Keratinocyte (primary cell): ENCODE results near the gene CACNA2D4. TPM values are rescaled to one million over a fixed set of nuclear protein-coding genes. Genes with fewer than 3 reads are reported as not detected.

Experiments
- DNase-seq: peaks from one replicate; pipeline ENCODE4 v3.0.0-alpha.2; 2011; ENCODE audit warnings: low read depth, missing footprints, low spot score
- FAIRE-seq: peaks from 2 replicates; lab custom pipeline; 2011; peaks lifted over from hg19 to GRCh38; lab: Jason Lieb, UNC
- H2AFZ ChIP-seq: 2 replicates; pipeline ENCODE4 v1.6.0; 2012; ENCODE audit warnings: low read length, control low read depth, inconsistent platforms; ENCODE audit not compliant: control insufficient read depth
- H3K27ac ChIP-seq: 2 replicates; pipeline ENCODE4 v1.5.1; 2011; ENCODE audit warnings: low read length; ENCODE audit not compliant: control insufficient read depth, insufficient read depth
- H3K27me3 ChIP-seq: 3 replicates; pipeline ENCODE4 v1.6.0; 2011; ENCODE audit warnings: low read length; ENCODE audit not compliant: control insufficient read depth, insufficient read depth; ENCODE audit errors: extremely low read depth
- H3K36me3 ChIP-seq, 2 experiments: 2 replicates in 1 of 2; 3 replicates in 1 of 2; pipeline ENCODE4 v1.5.1; 2011; ENCODE audit warnings: low read length in 2 of 2, mild to moderate bottlenecking in 1 of 2; ENCODE audit not compliant: control insufficient read depth in 2 of 2, insufficient read depth in 2 of 2; ENCODE audit errors: extremely low read depth in 1 of 2
- H3K4me1 ChIP-seq: 3 replicates; pipeline ENCODE4 v1.5.1; 2011; ENCODE audit warnings: low read length; ENCODE audit not compliant: control insufficient read depth, insufficient read depth; ENCODE audit errors: extremely low read depth
- H3K4me2 ChIP-seq: 3 replicates; pipeline ENCODE4 v1.6.0; 2011; ENCODE audit warnings: low read depth, low read length; ENCODE audit not compliant: control insufficient read depth, insufficient read depth; ENCODE audit errors: extremely low read depth
- H3K4me3 ChIP-seq, 3 experiments: fragments of 200-600 bp in 1 of 3; sonication (generic) in 1 of 3; 2 replicates in 2 of 3; 3 replicates in 1 of 3; pipeline ENCODE4 v1.5.1; 2011 to 2016; ENCODE audit warnings: low read length in 3 of 3, mild to moderate bottlenecking in 3 of 3, control low read depth in 2 of 3, inconsistent platforms in 1 of 3, low read depth in 1 of 3, mixed read lengths in 1 of 3, mixed run types in 1 of 3, moderate library complexity in 1 of 3; ENCODE audit not compliant: control insufficient read depth in 2 of 3, insufficient read depth in 2 of 3; ENCODE audit errors: extremely low read depth in 1 of 3
- H3K79me2 ChIP-seq: 2 replicates; pipeline ENCODE4 v1.6.0; 2012; ENCODE audit warnings: low read length; ENCODE audit not compliant: control insufficient read depth, insufficient read depth
- H3K9ac ChIP-seq: 3 replicates; pipeline ENCODE4 v1.6.0; 2011; ENCODE audit warnings: low read length; ENCODE audit not compliant: control insufficient read depth, insufficient read depth; ENCODE audit errors: extremely low read depth
- H3K9me1 ChIP-seq: 3 replicates; pipeline ENCODE4 v1.6.0; 2011; ENCODE audit warnings: low read length; ENCODE audit not compliant: control insufficient read depth, insufficient read depth; ENCODE audit errors: extremely low read depth
- H3K9me3 ChIP-seq: 2 replicates; pipeline ENCODE4 v1.5.1; 2012; ENCODE audit warnings: low read depth, low read length; ENCODE audit not compliant: control insufficient read depth
- H4K20me1 ChIP-seq: 3 replicates; pipeline ENCODE4 v1.6.0; 2011; ENCODE audit warnings: low read length; ENCODE audit not compliant: control insufficient read depth, insufficient read depth; ENCODE audit errors: extremely low read depth
- EZH2 ChIP-seq: IDR thresholded peaks from one replicate; pipeline ENCODE4 v1.6.1; 2012; ENCODE audit warnings: inconsistent platforms, mild to moderate bottlenecking, low read length, moderate library complexity
- dilution Hi-C: fragments of 300-500 bp; cut with MboI; formaldehyde crosslinking; loops from one replicate; pipeline ENCODE4 v1.7.0; 2020; ENCODE audit warnings: low sequenced_read_pairs; ENCODE audit not compliant: extremely low pct_ligation_motif_present
- polyA plus RNA-seq, 5 experiments: library from polyadenylated mRNA; depleted of rRNA in 3 of 5; stranded (reverse) in 3 of 5; stranded (forward) in 1 of 5; unstranded in 1 of 5; fragments of >200 nt; gene quantifications; 1 replicate in 1 of 5; 2 replicates in 3 of 5; 3 replicates in 1 of 5; pipeline versions ENCODE4 v1.2.1 to v1.2.3, GENCODE V29; 2011 to 2012; ENCODE audit warnings: missing spikeins in 2 of 5, low read depth in 1 of 5, low replicate concordance in 1 of 5
- TF ChIP-seq, protein P1 (sequence below), 3 experiments: IDR thresholded peaks in 1 of 3; conservative IDR thresholded peaks in 1 of 3; optimal IDR thresholded peaks in 1 of 3; 2 replicates in 2 of 3; 3 replicates in 1 of 3; pipeline versions ENCODE3 to v1.5.1; 2011; ENCODE audit warnings: low read length in 3 of 3, mild to moderate bottlenecking in 3 of 3, moderate library complexity in 2 of 3, control low read depth in 1 of 3, inconsistent platforms in 1 of 3; ENCODE audit not compliant: insufficient read depth in 2 of 3; ENCODE audit errors: extremely low read depth in 1 of 3

CACNA2D4 gene
- polyA plus RNA-seq, 1 donor (not counting 4 experiments of a cell fraction or from before 2014, with no cell fraction given): 0.09 TPM

DNA sequence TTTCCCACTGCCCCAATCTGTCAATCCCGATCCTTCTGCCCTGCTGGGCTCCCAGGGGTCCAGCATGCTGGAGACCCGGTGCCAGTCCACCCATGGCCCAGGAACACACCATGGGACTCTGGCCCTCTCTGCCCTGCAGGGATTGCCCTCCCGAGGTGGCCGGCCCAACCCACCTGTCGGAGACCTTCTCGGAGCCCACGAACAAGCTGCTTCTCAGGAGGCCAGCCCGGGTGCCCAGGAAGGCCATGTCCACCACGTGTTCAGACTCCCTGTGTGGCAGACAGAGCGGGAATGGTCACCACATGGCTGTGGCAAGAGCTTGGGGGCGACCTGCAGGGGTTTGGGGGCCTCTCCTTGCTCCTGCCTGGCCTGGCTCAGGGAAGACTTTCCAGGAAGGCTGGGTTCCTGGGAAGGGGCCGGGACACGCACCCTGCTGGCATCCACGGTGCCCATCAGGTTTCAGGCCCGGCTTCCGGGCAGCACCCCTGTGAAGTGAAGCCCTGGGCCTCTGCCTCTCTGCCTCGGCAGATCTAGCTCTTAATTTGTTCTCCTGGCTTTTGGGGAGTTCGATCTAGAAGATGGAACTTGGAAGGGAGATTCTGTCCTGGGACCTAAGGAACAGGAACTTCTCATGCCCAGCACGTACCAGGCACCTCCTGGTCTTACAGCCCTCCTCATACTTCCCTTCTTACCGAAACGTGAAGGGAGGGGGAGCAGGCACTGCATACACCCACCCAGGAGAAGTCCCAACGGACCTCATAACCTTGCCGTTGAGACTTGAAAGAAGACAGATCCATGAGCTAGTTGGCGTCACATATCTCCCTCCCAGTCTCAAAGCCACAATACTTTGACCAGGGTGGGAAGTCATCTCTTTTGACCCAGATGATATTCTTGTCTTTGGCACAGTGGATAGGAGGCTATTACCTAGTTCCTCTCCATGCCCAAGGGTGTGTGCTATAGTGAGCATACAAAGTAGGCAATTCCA is 71.7 kb downstream of the CACNA2D4 start:
- no peaks in the 10 kb centered on the region for H3K79me2 ChIP-seq
- H3K27me3 ChIP-seq: peaks cover 35% of the 10 kb centered on the region
- no peaks in the 10 kb centered on the region for H3K36me3 ChIP-seq
- H3K4me2 ChIP-seq: no peak overlapping the region
- H3K9me3 ChIP-seq: no peaks in the 10 kb centered on the region
- H3K4me3 ChIP-seq: no peak overlapping the region
- no peak for TF ChIP-seq EZH2
- TF ChIP-seq, protein P1, sequence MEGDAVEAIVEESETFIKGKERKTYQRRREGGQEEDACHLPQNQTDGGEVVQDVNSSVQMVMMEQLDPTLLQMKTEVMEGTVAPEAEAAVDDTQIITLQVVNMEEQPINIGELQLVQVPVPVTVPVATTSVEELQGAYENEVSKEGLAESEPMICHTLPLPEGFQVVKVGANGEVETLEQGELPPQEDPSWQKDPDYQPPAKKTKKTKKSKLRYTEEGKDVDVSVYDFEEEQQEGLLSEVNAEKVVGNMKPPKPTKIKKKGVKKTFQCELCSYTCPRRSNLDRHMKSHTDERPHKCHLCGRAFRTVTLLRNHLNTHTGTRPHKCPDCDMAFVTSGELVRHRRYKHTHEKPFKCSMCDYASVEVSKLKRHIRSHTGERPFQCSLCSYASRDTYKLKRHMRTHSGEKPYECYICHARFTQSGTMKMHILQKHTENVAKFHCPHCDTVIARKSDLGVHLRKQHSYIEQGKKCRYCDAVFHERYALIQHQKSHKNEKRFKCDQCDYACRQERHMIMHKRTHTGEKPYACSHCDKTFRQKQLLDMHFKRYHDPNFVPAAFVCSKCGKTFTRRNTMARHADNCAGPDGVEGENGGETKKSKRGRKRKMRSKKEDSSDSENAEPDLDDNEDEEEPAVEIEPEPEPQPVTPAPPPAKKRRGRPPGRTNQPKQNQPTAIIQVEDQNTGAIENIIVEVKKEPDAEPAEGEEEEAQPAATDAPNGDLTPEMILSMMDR (optimal IDR thresholded peaks at IDR 0.05 in 1 of 3, IDR thresholded peaks at IDR 0.05 in 1 of 3, conservative IDR thresholded peaks at IDR 0.05 in 1 of 3; ENCODE audit: extremely low read depth in 1 of 3, insufficient read depth in 2 of 3, low read length in 3 of 3): no peak
- no peaks in the 10 kb centered on the region for H4K20me1 ChIP-seq
- no peaks in the 10 kb centered on the region for H3K4me1 ChIP-seq
- DNase-seq (no peak), FAIRE-seq (no peak)
- dilution Hi-C loops: no loop called here
- no peak overlapping the region for H3K27ac ChIP-seq
- no peak overlapping the region for H2AFZ ChIP-seq
- no peak overlapping the region for H3K9ac ChIP-seq
- H3K9me1 ChIP-seq: no peaks in the 10 kb centered on the region

DNA sequence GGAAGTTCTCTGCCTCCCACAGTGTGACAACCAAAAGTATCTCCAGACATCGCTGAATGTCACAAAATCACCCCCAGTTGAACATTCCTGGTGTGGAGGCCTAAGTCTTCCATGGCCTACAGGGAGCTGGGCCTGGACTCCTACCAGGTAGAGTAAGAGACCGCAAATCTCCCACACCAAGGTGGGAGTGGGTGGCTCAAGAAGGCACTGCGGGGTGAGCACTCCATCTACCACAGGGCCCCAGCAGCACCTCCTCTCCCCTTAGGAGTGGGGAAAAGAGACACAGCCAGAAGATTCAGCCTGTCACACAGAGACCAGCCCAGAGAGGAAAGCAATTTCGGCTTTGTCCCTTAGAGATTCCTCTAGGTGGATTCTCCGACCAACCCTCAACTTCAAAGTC is 72.6 kb downstream of the CACNA2D4 start:
- no peak for FAIRE-seq
- Histone ChIP-seq H3K36me3 (no peaks in the 10 kb centered on the region), H4K20me1 (no peaks in the 10 kb centered on the region), H3K27ac (no peak overlapping the region), H3K9ac (no peak overlapping the region), H2AFZ (no peak overlapping the region), H3K9me1 (no peaks in the 10 kb centered on the region), H3K4me2 (no peak overlapping the region), H3K79me2 (no peaks in the 10 kb centered on the region), H3K4me3 (no peak overlapping the region), H3K4me1 (no peaks in the 10 kb centered on the region), H3K9me3 (no peaks in the 10 kb centered on the region), H3K27me3 (peaks cover 37% of the 10 kb centered on the region)
- no peak for DNase-seq
- TF ChIP-seq EZH2: no peak
- TF ChIP-seq, protein P1 (optimal IDR thresholded peaks at IDR 0.05 in 1 of 3, IDR thresholded peaks at IDR 0.05 in 1 of 3, conservative IDR thresholded peaks at IDR 0.05 in 1 of 3; ENCODE audit: extremely low read depth in 1 of 3, insufficient read depth in 2 of 3, low read length in 3 of 3): no peak
- dilution Hi-C loops: no loop called here
